Measurements from ENCODE around the gene TOP3B.

Gene TOP3B

DNA sequence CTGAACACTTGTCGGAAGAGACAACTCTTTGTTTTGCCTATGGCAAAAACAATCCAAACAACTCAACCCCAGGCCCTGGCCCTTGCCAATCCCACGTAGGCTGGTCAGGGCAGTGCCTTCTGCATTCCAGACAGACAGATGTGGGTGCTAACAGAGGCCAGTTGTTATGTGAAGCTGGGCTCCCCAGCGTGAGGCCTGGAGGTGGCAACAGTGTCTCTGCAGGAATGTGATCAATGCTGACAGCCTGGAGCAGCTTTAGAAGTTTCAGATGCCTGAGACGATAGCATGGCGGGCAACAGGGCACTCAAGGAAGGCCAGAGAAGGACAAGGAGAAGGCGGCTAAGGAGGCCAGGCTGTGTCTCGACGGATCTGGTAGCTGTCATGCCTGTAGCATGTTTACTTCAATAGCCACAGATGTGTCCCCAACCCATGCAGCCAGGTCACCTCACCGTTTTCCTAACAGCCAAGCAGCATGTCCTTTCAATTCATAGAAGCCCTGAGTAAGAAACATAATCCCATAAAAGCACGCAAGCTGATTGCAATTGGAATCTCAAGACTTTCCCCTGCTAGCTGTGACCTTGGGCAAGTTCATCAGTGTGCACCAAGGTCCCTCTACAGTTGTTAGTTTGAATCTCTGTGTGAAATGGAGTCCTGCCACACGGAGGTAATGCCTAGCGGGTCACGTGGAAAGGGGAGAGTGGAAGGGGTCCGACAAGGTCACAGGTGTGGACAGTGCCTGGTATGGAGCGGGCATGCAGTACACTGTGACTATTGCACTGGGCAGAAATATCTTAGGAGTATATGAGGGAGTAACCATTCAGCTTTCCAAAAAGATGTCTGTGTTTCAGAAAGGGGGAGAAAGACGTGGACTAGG is 15.7 kb downstream of the TOP3B start:
- no peak for TF ChIP-seq SIN3A (IDR thresholded peaks at IDR 0.05; ENCODE audit: borderline replicate concordance, insufficient read depth, low read length)
- no peak for TF ChIP-seq POLR2AphosphoS5 (IDR thresholded peaks at IDR 0.05; ENCODE audit: low read depth, low read length)
- TF ChIP-seq, protein P1, sequence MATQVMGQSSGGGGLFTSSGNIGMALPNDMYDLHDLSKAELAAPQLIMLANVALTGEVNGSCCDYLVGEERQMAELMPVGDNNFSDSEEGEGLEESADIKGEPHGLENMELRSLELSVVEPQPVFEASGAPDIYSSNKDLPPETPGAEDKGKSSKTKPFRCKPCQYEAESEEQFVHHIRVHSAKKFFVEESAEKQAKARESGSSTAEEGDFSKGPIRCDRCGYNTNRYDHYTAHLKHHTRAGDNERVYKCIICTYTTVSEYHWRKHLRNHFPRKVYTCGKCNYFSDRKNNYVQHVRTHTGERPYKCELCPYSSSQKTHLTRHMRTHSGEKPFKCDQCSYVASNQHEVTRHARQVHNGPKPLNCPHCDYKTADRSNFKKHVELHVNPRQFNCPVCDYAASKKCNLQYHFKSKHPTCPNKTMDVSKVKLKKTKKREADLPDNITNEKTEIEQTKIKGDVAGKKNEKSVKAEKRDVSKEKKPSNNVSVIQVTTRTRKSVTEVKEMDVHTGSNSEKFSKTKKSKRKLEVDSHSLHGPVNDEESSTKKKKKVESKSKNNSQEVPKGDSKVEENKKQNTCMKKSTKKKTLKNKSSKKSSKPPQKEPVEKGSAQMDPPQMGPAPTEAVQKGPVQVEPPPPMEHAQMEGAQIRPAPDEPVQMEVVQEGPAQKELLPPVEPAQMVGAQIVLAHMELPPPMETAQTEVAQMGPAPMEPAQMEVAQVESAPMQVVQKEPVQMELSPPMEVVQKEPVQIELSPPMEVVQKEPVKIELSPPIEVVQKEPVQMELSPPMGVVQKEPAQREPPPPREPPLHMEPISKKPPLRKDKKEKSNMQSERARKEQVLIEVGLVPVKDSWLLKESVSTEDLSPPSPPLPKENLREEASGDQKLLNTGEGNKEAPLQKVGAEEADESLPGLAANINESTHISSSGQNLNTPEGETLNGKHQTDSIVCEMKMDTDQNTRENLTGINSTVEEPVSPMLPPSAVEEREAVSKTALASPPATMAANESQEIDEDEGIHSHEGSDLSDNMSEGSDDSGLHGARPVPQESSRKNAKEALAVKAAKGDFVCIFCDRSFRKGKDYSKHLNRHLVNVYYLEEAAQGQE (IDR thresholded peaks at IDR 0.05; ENCODE audit: insufficient read depth in 1 of 2, low read depth in 2 of 2, low read length in 2 of 2): no peak
- no peak for TF ChIP-seq FOXP2 (optimal IDR thresholded peaks at IDR 0.05; ENCODE audit: borderline replicate concordance, extremely low read depth, extremely low read length, insufficient read depth)
- TF ChIP-seq TAF1 (IDR thresholded peaks at IDR 0.05; ENCODE audit: borderline replicate concordance, insufficient read depth, low read length): no peak

GRCh38 chr22:21965762-21966288 is 16.8 kb downstream of the TOP3B start:
- no peak for TF ChIP-seq SIN3A (IDR thresholded peaks at IDR 0.05; ENCODE audit: borderline replicate concordance, insufficient read depth, low read length)
- no peak for TF ChIP-seq TAF1 (IDR thresholded peaks at IDR 0.05; ENCODE audit: borderline replicate concordance, insufficient read depth, low read length)
- no peak for TF ChIP-seq FOXP2 (optimal IDR thresholded peaks at IDR 0.05; ENCODE audit: borderline replicate concordance, extremely low read depth, extremely low read length, insufficient read depth)
- TF ChIP-seq, protein P1 (IDR thresholded peaks at IDR 0.05; ENCODE audit: insufficient read depth in 1 of 2, low read depth in 2 of 2, low read length in 2 of 2): no peak
- TF ChIP-seq POLR2AphosphoS5 (IDR thresholded peaks at IDR 0.05; ENCODE audit: low read depth, low read length): no peak

- TF ChIP-seq FOXP2 (optimal IDR thresholded peaks at IDR 0.05; ENCODE audit: borderline replicate concordance, extremely low read depth, extremely low read length, insufficient read depth) (no peak), POLR2AphosphoS5 (IDR thresholded peaks at IDR 0.05; ENCODE audit: low read depth, low read length) (no peak), TAF1 (IDR thresholded peaks at IDR 0.05; ENCODE audit: borderline replicate concordance, insufficient read depth, low read length) (no peak), SIN3A (IDR thresholded peaks at IDR 0.05; ENCODE audit: borderline replicate concordance, insufficient read depth, low read length) (no peak)
- TF ChIP-seq, protein P1 (IDR thresholded peaks at IDR 0.05; ENCODE audit: insufficient read depth in 1 of 2, low read depth in 2 of 2, low read length in 2 of 2): no peak
Measured at GRCh38 chr22:21964918-21965484, 17.6 kb downstream of the TOP3B start.

GRCh38 chr22:21964234-21964633 is 18.4 kb downstream of the TOP3B start:
- no peak for TF ChIP-seq SIN3A (IDR thresholded peaks at IDR 0.05; ENCODE audit: borderline replicate concordance, insufficient read depth, low read length)
- TF ChIP-seq FOXP2 (optimal IDR thresholded peaks at IDR 0.05; ENCODE audit: borderline replicate concordance, extremely low read depth, extremely low read length, insufficient read depth): no peak
- no peak for TF ChIP-seq TAF1 (IDR thresholded peaks at IDR 0.05; ENCODE audit: borderline replicate concordance, insufficient read depth, low read length)
- no peak for TF ChIP-seq POLR2AphosphoS5 (IDR thresholded peaks at IDR 0.05; ENCODE audit: low read depth, low read length)
- TF ChIP-seq, protein P1 (IDR thresholded peaks at IDR 0.05; ENCODE audit: insufficient read depth in 1 of 2, low read depth in 2 of 2, low read length in 2 of 2): no peak
